HepG2 (cell line): ENCODE data around the gene ABT1. TPM values are rescaled to one million over a fixed set of nuclear protein-coding genes. Genes with fewer than 3 reads are reported as not detected.

Experiments
- E2F2 ChIP-seq: sonication (generic); formaldehyde crosslinking; IDR thresholded peaks from 2 replicates; pipeline ENCODE4 v1.4.0; 2020; ENCODE audit warnings: missing genetic modification reagents, borderline replicate concordance
- KDM3A ChIP-seq: IDR thresholded peaks from 2 replicates; pipeline ENCODE4 v1.6.1; 2018; ENCODE audit warnings: low read depth, missing compliant biosample characterization
- KLF9 ChIP-seq: IDR thresholded peaks from 2 replicates; pipeline ENCODE4 v1.6.1; 2016; ENCODE audit warnings: low read depth
- MIXL1 ChIP-seq: IDR thresholded peaks from 2 replicates; pipeline ENCODE4 v1.6.1; 2016
- NFE2L1 ChIP-seq: sonication (generic); formaldehyde crosslinking; IDR thresholded peaks from 2 replicates; pipeline ENCODE4 v1.4.0; 2020; ENCODE audit warnings: missing genetic modification reagents, mild to moderate bottlenecking, borderline replicate concordance
- NFYC ChIP-seq: IDR thresholded peaks from 2 replicates; pipeline ENCODE4 v1.6.1; 2016; ENCODE audit warnings: missing genetic modification reagents, missing compliant biosample characterization
- PHF8 ChIP-seq: sonication (generic); formaldehyde crosslinking; IDR thresholded peaks from 2 replicates; pipeline ENCODE4 v1.5.0; 2020; ENCODE audit warnings: missing genetic modification reagents
- SALL2 ChIP-seq: sonication (generic); formaldehyde crosslinking; IDR thresholded peaks from 2 replicates; pipeline ENCODE4 v1.8.1; 2023; ENCODE audit warnings: mild to moderate bottlenecking, missing genetic modification reagents, inconsistent platforms
- SNAI1 ChIP-seq: sonication (generic); formaldehyde crosslinking; IDR thresholded peaks from 2 replicates; pipeline ENCODE4 v1.5.0; 2020; ENCODE audit warnings: mild to moderate bottlenecking, missing genetic modification reagents, borderline replicate concordance
- TGIF2 ChIP-seq: IDR thresholded peaks from 2 replicates; pipeline ENCODE4 v1.6.1; 2016; ENCODE audit warnings: control low read depth, missing compliant biosample characterization
- YY1 ChIP-seq: IDR thresholded peaks from 2 replicates; pipeline ENCODE4 v1.6.1; 2011; ENCODE audit warnings: low read length, low read depth, moderate library complexity, mild to moderate bottlenecking; ENCODE audit not compliant: insufficient read depth, insufficient replicate concordance
- ZNF180 ChIP-seq: sonication (generic); formaldehyde crosslinking; IDR thresholded peaks from 2 replicates; pipeline ENCODE4 v1.4.0; 2020; ENCODE audit warnings: low read depth, missing genetic modification reagents, borderline replicate concordance
- ZNF256 ChIP-seq: sonication (generic); formaldehyde crosslinking; conservative IDR thresholded peaks from 2 replicates; pipeline ENCODE4 v1.4.0; 2020; ENCODE audit warnings: missing genetic modification reagents
- ZNF263 ChIP-seq: sonication (generic); formaldehyde crosslinking; IDR thresholded peaks from 2 replicates; pipeline ENCODE4 v1.4.0; 2020; ENCODE audit warnings: missing genetic modification reagents
- ZNF275 ChIP-seq: sonication (generic); formaldehyde crosslinking; IDR thresholded peaks from 2 replicates; pipeline ENCODE4 v1.8.0; 2022; ENCODE audit warnings: missing genetic modification reagents, mild to moderate bottlenecking, inconsistent platforms, borderline replicate concordance
- ZNF616 ChIP-seq: sonication (generic); formaldehyde crosslinking; IDR thresholded peaks from 2 replicates; pipeline ENCODE4 v1.5.0; 2020; ENCODE audit warnings: low read depth, mild to moderate bottlenecking, missing genetic modification reagents
- polyA plus RNA-seq, 8 experiments: library from polyadenylated mRNA; depleted of rRNA in 3 of 8; stranded (reverse) in 7 of 8; unstranded in 1 of 8; fragments of >200 nt; fragmentation: Illumina TruSeq in 4 of 8; extraction: Trizol in 4 of 8; gene quantifications; 2 replicates each; pipeline versions ENCODE4 v1.2.1 to v1.2.3, GENCODE V29; 2011 to 2016; ENCODE audit warnings: low read depth in 4 of 8, missing spikeins in 1 of 8, mixed read lengths in 1 of 8; ENCODE audit not compliant: insufficient read depth in 1 of 8
- total RNA-seq, 5 experiments: library from RNA; depleted of rRNA; stranded (reverse); fragments of >200 nt; fragmentation: Illumina TruSeq; extraction: Trizol; gene quantifications; 2 replicates each; pipeline ENCODE4 v1.2.3, GENCODE V29; 2016; ENCODE audit warnings: low read depth in 1 of 5
- TF ChIP-seq, protein P1 (sequence below): IDR thresholded peaks from 2 replicates; pipeline ENCODE4 v1.6.1; 2016; ENCODE audit warnings: missing biosample characterization, missing genetic modification reagents, low read depth
- TF ChIP-seq, protein P2 (sequence below): sonication (generic); formaldehyde crosslinking; IDR thresholded peaks from 2 replicates; pipeline ENCODE4 v1.4.0; 2020; ENCODE audit warnings: missing genetic modification reagents

Gene ABT1
- total and polyA plus RNA-seq, 2 of the 13 experiments (the other 11 are each of a cell fraction or from before 2014, with no cell fraction given), result 38.4 TPM

DNA sequence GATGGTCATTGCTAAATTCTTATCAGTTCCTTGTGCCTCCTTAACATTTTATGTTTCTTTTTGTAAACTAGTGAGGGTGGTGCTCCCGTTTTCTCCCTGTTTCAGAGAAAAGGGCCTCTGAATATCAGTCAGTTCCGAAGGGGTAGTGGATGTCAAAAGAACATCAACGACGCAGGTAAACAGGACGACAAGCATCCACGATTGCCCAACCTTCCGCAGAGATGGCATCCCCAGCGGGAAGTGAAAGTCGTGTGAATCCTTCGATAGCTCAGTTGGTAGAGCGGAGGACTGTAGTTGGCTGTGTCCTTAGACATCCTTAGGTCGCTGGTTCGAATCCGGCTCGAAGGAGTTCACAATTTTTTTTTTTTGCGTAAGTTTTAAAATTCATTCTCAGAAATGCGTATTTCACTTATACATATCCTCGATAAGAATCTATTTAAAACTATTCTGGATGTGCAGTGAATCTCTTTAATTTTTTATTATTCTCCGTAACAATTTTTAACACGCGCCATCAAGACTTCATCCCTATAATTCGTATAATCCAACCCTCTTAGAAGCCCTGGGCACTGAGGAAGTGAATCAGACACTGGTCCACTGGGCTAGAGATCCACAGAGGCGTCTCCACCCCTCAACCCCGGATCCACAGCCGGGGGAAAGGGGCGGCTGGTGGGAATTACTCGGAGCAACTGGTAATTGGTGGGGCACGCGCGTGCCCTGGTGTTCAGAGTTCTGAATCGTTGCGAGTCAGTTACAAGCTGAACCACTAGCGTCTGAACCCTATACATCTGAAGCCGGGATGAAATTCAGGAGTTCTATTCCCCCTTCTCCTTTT lies 27.9 kb upstream of the ABT1 start (continued):
- TF ChIP-seq, protein P1, sequence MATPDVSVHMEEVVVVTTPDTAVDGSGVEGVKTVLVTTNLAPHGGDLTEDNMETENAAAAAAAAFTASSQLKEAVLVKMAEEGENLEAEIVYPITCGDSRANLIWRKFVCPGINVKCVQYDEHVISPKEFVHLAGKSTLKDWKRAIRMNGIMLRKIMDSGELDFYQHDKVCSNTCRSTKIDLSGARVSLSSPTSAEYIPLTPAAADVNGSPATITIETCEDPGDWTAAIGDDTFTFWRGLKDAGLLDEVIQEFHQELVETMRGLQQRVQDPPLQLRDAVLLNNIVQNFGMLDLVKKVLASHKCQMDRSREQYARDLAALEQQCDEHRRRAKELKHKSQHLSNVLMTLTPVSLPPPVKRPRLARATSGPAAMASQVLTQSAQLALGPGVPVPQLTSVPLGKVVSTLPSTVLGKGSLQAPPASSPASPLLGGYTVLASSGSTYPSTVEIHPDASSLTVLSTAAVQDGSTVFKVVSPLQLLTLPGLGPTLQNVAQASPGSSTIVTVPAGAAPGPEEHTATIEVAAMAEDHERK (CRISPR knock-in tag), result no peak
- TF ChIP-seq PHF8 (CRISPR knock-in tag), result 0 out of 2 replicates have a peak, but pooled peaks have one; percentile 41
- TF ChIP-seq KDM3A, result peak; percentile 78; the same call in 1 of the 2 replicates
- TF ChIP-seq E2F2 (CRISPR knock-in tag), result no peak
- TF ChIP-seq YY1, result peak; percentile 47
- TF ChIP-seq ZNF256, result peak; percentile 59; the same call in 1 of the 2 replicates
- TF ChIP-seq ZNF180 (CRISPR knock-in tag), result no peak
- no peak for TF ChIP-seq SNAI1
- TF ChIP-seq, protein P2, sequence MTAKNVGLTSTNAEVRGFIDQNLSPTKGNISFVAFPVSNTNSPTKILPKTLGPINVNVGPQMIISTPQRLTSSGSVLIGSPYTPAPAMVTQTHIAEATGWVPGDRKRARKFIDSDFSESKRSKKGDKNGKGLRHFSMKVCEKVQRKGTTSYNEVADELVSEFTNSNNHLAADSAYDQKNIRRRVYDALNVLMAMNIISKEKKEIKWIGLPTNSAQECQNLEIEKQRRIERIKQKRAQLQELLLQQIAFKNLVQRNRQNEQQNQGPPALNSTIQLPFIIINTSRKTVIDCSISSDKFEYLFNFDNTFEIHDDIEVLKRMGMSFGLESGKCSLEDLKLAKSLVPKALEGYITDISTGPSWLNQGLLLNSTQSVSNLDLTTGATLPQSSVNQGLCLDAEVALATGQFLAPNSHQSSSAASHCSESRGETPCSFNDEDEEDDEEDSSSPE (CRISPR knock-in tag), result peak; percentile 69; the same call in 1 of the 2 replicates
- 0 out of 2 replicates have a peak, but pooled peaks have one; percentile 10 for TF ChIP-seq ZNF616
- TF ChIP-seq KLF9 (CRISPR knock-in tag), result peak; percentile 67; the same call in 1 of the 2 replicates
- peak; percentile 80 for TF ChIP-seq MIXL1
- TF ChIP-seq TGIF2 (CRISPR knock-in tag), result peak; percentile 80
- TF ChIP-seq SALL2, result peak; percentile 32; the same call in 1 of the 2 replicates
- no peak for TF ChIP-seq ZNF275 (CRISPR knock-in tag)
- peak; percentile 46; the same call in 1 of the 2 replicates for TF ChIP-seq ZNF263 (CRISPR knock-in tag)
- TF ChIP-seq NFE2L1 (CRISPR knock-in tag), result no peak
- TF ChIP-seq NFYC (CRISPR knock-in tag), result peak; percentile 58
